Smooth muscle cell (in vitro differentiated cells): ENCODE measurements around the gene PLAGL1. TPM values are rescaled to one million over a fixed set of nuclear protein-coding genes. Genes with fewer than 3 reads are reported as not detected.

ENCODE experiments used
- DNase-seq: peaks from one replicate; lab custom pipeline; 2025; ENCODE audit not compliant: unreplicated experiment; lab: John Stamatoyannopoulos, UW
- H2AFZ ChIP-seq: fragments of 200-600 bp; sonication (generic); 2 replicates; pipeline ENCODE4 v1.6.0; 2016; ENCODE audit warnings: antibody characterized with exemption, low read depth, mild to moderate bottlenecking
- H3F3A ChIP-seq: fragments of 200-600 bp; sonication (generic); 2 replicates; pipeline ENCODE4 v1.6.0; 2017; ENCODE audit warnings: antibody characterized with exemption, low read depth
- H3K27ac ChIP-seq: fragments of 200-600 bp; sonication (generic); 2 replicates; pipeline ENCODE4 v1.5.1; 2016; ENCODE audit warnings: low read depth, mild to moderate bottlenecking
- H3K27me3 ChIP-seq: fragments of 200-600 bp; sonication (generic); 2 replicates; pipeline ENCODE4 v1.6.1; 2016; ENCODE audit warnings: low read depth, mild to moderate bottlenecking
- H3K36me3 ChIP-seq: fragments of 200-600 bp; sonication (generic); 2 replicates; pipeline ENCODE4 v1.5.1; 2016; ENCODE audit warnings: low read depth
- H3K4me1 ChIP-seq: fragments of 200-600 bp; sonication (generic); 2 replicates; pipeline ENCODE4 v1.5.1; 2016; ENCODE audit warnings: low read depth
- H3K4me2 ChIP-seq: fragments of 200-600 bp; sonication (generic); 2 replicates; pipeline ENCODE4 v1.6.0; 2016; ENCODE audit warnings: mild to moderate bottlenecking
- H3K4me3 ChIP-seq: fragments of 200-600 bp; sonication (generic); 2 replicates; pipeline ENCODE4 v1.5.1; 2016; ENCODE audit warnings: mild to moderate bottlenecking
- H3K79me2 ChIP-seq: fragments of 200-600 bp; sonication (generic); 2 replicates; pipeline ENCODE4 v1.6.0; 2016; ENCODE audit warnings: low read depth, mild to moderate bottlenecking
- H3K9ac ChIP-seq: fragments of 200-600 bp; sonication (generic); 2 replicates; pipeline ENCODE4 v1.6.0; 2016; ENCODE audit warnings: low read depth
- H3K9me3 ChIP-seq: fragments of 200-600 bp; sonication (generic); replicated peaks from 2 replicates; pipeline ENCODE4 v1.5.1; 2016; ENCODE audit warnings: low read depth
- H4K20me1 ChIP-seq: fragments of 200-600 bp; sonication (generic); 2 replicates; pipeline ENCODE4 v1.6.0; 2016; ENCODE audit warnings: low read depth
- WGBS: methylation state at CpG from one replicate; pipeline ENCODE4 v1.1.7; 2016; ENCODE audit warnings: low lambda C conversion rate; 5-methylcytosine and 5-hydroxymethylcytosine counted together
- polyA plus RNA-seq: library from polyadenylated mRNA; unstranded; fragments of >200 nt; fragmentation: Nextera tagmentation; extraction: Ambion mirVana; gene quantifications from 2 replicates; pipeline ENCODE4 v1.2.1, GENCODE V29; 2016
- total RNA-seq: library from RNA; depleted of rRNA; stranded (reverse); fragments of >200 nt; gene quantifications from 2 replicates; pipeline ENCODE4 v1.2.3, GENCODE V29; 2014
- TF ChIP-seq, protein P1 (sequence below): fragments of 200-600 bp; sonication (generic); IDR thresholded peaks from 2 replicates; pipeline ENCODE4 v1.5.1; 2017; ENCODE audit warnings: borderline replicate concordance, mild to moderate bottlenecking, antibody characterized with exemption; ENCODE audit not compliant: insufficient read depth, poor library complexity, severe bottlenecking

The PLAGL1 gene
- total and polyA plus RNA-seq, 2 experiments from 2014 or later = 99.7 to 130 TPM

DNA sequence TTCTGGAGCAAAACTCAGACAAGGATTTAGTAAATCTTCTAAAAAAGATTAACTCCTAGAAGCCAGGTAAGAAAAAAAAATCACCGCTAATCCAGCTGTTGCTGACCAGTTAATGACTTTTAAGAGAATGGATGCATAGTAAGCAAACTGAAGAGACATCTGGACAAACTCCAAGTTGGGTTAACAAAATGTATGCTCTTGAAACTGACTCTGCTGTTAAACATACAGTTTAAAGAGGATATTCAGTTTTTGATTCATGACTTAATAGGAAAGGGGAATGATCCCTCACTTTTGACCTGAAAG, 70.4 kb downstream of the PLAGL1 start:
- peaks cover 17% of the 10 kb centered on the region for H3K4me1 ChIP-seq
- WGBS = 83% methylated on average over 1 of the region's 1 CpG
- TF ChIP-seq, protein P1, sequence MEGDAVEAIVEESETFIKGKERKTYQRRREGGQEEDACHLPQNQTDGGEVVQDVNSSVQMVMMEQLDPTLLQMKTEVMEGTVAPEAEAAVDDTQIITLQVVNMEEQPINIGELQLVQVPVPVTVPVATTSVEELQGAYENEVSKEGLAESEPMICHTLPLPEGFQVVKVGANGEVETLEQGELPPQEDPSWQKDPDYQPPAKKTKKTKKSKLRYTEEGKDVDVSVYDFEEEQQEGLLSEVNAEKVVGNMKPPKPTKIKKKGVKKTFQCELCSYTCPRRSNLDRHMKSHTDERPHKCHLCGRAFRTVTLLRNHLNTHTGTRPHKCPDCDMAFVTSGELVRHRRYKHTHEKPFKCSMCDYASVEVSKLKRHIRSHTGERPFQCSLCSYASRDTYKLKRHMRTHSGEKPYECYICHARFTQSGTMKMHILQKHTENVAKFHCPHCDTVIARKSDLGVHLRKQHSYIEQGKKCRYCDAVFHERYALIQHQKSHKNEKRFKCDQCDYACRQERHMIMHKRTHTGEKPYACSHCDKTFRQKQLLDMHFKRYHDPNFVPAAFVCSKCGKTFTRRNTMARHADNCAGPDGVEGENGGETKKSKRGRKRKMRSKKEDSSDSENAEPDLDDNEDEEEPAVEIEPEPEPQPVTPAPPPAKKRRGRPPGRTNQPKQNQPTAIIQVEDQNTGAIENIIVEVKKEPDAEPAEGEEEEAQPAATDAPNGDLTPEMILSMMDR = no peak

GRCh38 chr6:143936778-143937667, 71.0 kb downstream of the PLAGL1 start:
- DNase-seq = no peak
- TF ChIP-seq, protein P1 = no peak

More for the DNA sequence above, 70.4 kb downstream of the PLAGL1 start:
- H3F3A ChIP-seq = peaks cover 5% of the 10 kb centered on the region
- H3K27me3 ChIP-seq = no peaks in the 10 kb centered on the region
- H3K27ac ChIP-seq = no peak overlapping the region
- H3K4me2 ChIP-seq = no peak overlapping the region
- no peaks in the 10 kb centered on the region for H4K20me1 ChIP-seq
- no peaks in the 10 kb centered on the region for H3K79me2 ChIP-seq
- H3K4me3 ChIP-seq = no peak overlapping the region
- H3K9ac ChIP-seq = no peak overlapping the region
- H3K9me3 ChIP-seq = no peaks in the 10 kb centered on the region
- no peaks in the 10 kb centered on the region for H3K36me3 ChIP-seq
- DNase-seq = no peak
- H2AFZ ChIP-seq = no peak overlapping the region

GRCh38 chr6:143936347-143936746, 71.7 kb downstream of the PLAGL1 start:
- peaks cover 17% of the 10 kb centered on the region for H3K4me1 ChIP-seq
- TF ChIP-seq, protein P1 = no peak
- no peak overlapping the region for H3K4me2 ChIP-seq
- no peaks in the 10 kb centered on the region for H3K9me3 ChIP-seq
- H3F3A ChIP-seq = peaks cover 5% of the 10 kb centered on the region
- no peak overlapping the region for H3K9ac ChIP-seq
- H3K27ac ChIP-seq = no peak overlapping the region
- H3K36me3 ChIP-seq = no peaks in the 10 kb centered on the region
- H3K4me3 ChIP-seq = no peak overlapping the region
- no peaks in the 10 kb centered on the region for H3K79me2 ChIP-seq
- H4K20me1 ChIP-seq = no peaks in the 10 kb centered on the region
- H2AFZ ChIP-seq = no peak overlapping the region
- 86% methylated on average over 3 of the region's 3 CpGs for WGBS
- DNase-seq = no peak
- H3K27me3 ChIP-seq = no peaks in the 10 kb centered on the region

More at GRCh38 chr6:143936778-143937667, 71.0 kb downstream of the PLAGL1 start:
- H3K36me3 ChIP-seq = no peaks in the 10 kb centered on the region
- no peaks in the 10 kb centered on the region for H3K27me3 ChIP-seq
- H4K20me1 ChIP-seq = no peaks in the 10 kb centered on the region
- H3K4me3 ChIP-seq = no peak overlapping the region
- no peak overlapping the region for H3K9ac ChIP-seq
- H3K4me2 ChIP-seq = no peak overlapping the region
- H3K4me1 ChIP-seq = peaks cover 17% of the 10 kb centered on the region
- 71% methylated on average over 5 of the region's 5 CpGs for whole genome bisulfite sequencing
- no peaks in the 10 kb centered on the region for H3K79me2 ChIP-seq
- no peak overlapping the region for H3K27ac ChIP-seq
- H2AFZ ChIP-seq = no peak overlapping the region
- peaks cover 5% of the 10 kb centered on the region for H3F3A ChIP-seq
- H3K9me3 ChIP-seq = no peaks in the 10 kb centered on the region

DNA sequence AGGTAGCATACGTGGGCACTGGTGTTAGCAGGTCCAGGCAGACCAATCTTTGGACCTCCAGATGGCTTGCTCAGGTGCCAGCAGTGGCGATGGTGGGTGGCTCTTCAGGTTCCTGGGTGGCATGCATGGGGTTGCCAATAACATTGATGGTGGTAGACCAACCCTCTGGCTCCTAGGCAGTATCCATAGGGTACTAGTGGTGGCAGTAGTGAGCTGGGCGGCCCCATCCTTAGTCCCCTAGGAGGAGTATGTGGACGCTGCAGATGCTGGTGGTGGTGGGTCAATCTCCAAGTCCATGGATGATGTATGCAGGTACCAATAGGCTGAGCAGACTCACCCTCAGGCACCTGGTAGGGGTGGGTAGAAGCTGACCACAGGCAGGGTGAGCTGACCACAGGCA, 73.2 kb downstream of the PLAGL1 start:
- Histone ChIP-seq H2AFZ (no peak overlapping the region), H3F3A (no peaks in the 10 kb centered on the region), H3K27me3 (no peaks in the 10 kb centered on the region), H4K20me1 (no peaks in the 10 kb centered on the region), H3K9ac (no peak overlapping the region), H3K4me1 (peaks cover 17% of the 10 kb centered on the region), H3K4me3 (no peak overlapping the region), H3K79me2 (no peaks in the 10 kb centered on the region), H3K4me2 (no peak overlapping the region), H3K36me3 (no peaks in the 10 kb centered on the region), H3K27ac (no peak overlapping the region), H3K9me3 (no peaks in the 10 kb centered on the region)
- 93% methylated on average over 4 of the region's 4 CpGs for WGBS
- no peak for DNase-seq
- TF ChIP-seq, protein P1 = no peak
